OCI-LY1 (cell line): Measurements from ENCODE around the gene BTBD3.

Source experiments
- H2AFZ ChIP-seq: fragments of 200-600 bp; sonication (generic), shearing (Covaris generic); 2 replicates; pipeline ENCODE4 v1.6.0; 2014; ENCODE audit warnings: antibody characterized with exemption, mild to moderate bottlenecking, low read length
- H3F3A ChIP-seq: fragments of 200-600 bp; sonication (generic), shearing (Covaris generic); 2 replicates; pipeline ENCODE4 v1.6.0; 2014; ENCODE audit warnings: mild to moderate bottlenecking, antibody characterized with exemption, low read length, moderate library complexity; ENCODE audit not compliant: insufficient read depth
- H3K27ac ChIP-seq: fragments of 200-600 bp; sonication (generic); 2 replicates; pipeline ENCODE4 v1.5.1; 2014; ENCODE audit warnings: low read length, mixed run types, mild to moderate bottlenecking, low read depth; ENCODE audit not compliant: poor library complexity, severe bottlenecking
- H3K27me3 ChIP-seq: fragments of 200-600 bp; sonication (generic); 2 replicates; pipeline ENCODE4 v1.6.0; 2014; ENCODE audit warnings: antibody characterized with exemption, mild to moderate bottlenecking, low read length, moderate library complexity; ENCODE audit not compliant: insufficient read depth
- H3K36me3 ChIP-seq: fragments of 200-600 bp; sonication (generic); 2 replicates; pipeline ENCODE4 v1.6.1; 2014; ENCODE audit warnings: mild to moderate bottlenecking, antibody characterized with exemption, low read length, moderate library complexity, mixed read lengths; ENCODE audit not compliant: insufficient read depth
- H3K4me1 ChIP-seq: fragments of 200-600 bp; sonication (generic); 2 replicates; pipeline ENCODE4 v1.5.1; 2014; ENCODE audit warnings: mild to moderate bottlenecking, low read length, moderate library complexity; ENCODE audit not compliant: insufficient read depth, severe bottlenecking
- H3K4me2 ChIP-seq: fragments of 200-600 bp; sonication (generic), shearing (Covaris generic); 2 replicates; pipeline ENCODE4 v1.6.1; 2014; ENCODE audit warnings: low read length
- H3K4me3 ChIP-seq: fragments of 200-600 bp; sonication (generic); 2 replicates; pipeline ENCODE4 v1.5.1; 2014; ENCODE audit warnings: low read length, low read depth, mild to moderate bottlenecking, mixed read lengths; ENCODE audit not compliant: poor library complexity, severe bottlenecking
- H3K79me2 ChIP-seq: fragments of 200-600 bp; shearing (Covaris generic); 2 replicates; pipeline ENCODE4 v1.6.1; 2016; ENCODE audit warnings: mixed run types, low read length, mixed read lengths; ENCODE audit not compliant: insufficient read depth
- H3K9ac ChIP-seq: fragments of 200-600 bp; sonication (generic), shearing (Covaris generic); 2 replicates; pipeline ENCODE4 v1.6.1; 2014; ENCODE audit warnings: mild to moderate bottlenecking, low read length, mixed read lengths
- H3K9me2 ChIP-seq: fragments of 200-600 bp; sonication (generic), shearing (Covaris generic); 2 replicates; pipeline ENCODE4 v1.6.1; 2014; ENCODE audit warnings: low read depth, mild to moderate bottlenecking, low read length, mixed read lengths
- H3K9me3 ChIP-seq: fragments of 200-600 bp; shearing (Covaris generic); 2 replicates; pipeline ENCODE4 v1.6.1; 2014; ENCODE audit warnings: low read length, mixed read lengths
- H4K20me1 ChIP-seq: fragments of 200-600 bp; sonication (generic), shearing (Covaris generic); 2 replicates; pipeline ENCODE4 v1.6.0; 2016; ENCODE audit warnings: mild to moderate bottlenecking, low read length; ENCODE audit not compliant: insufficient read depth
- CTCF ChIP-seq: fragments of 200-600 bp; sonication (generic), shearing (Covaris generic); IDR thresholded peaks from 2 replicates; pipeline ENCODE4 v1.5.1; 2017; ENCODE audit warnings: mild to moderate bottlenecking, antibody characterized with exemption, low read length, moderate library complexity, mixed read lengths
- EZH2 ChIP-seq: fragments of 200-600 bp; sonication (generic), shearing (Covaris generic); IDR thresholded peaks from 2 replicates; pipeline ENCODE4 v1.8.0; 2017; ENCODE audit warnings: borderline replicate concordance, mixed run types, mild to moderate bottlenecking, antibody characterized with exemption, low read length, moderate library complexity, mixed read lengths

BTBD3 gene

GRCh38 chr20:11912013-11912658 is 5.6 kb upstream of the BTBD3 start:
- no peaks in the 10 kb centered on the region for H3K79me2 ChIP-seq
- no peak overlapping the region for H3K9ac ChIP-seq
- H3F3A ChIP-seq, result no peaks in the 10 kb centered on the region
- no peak overlapping the region for H2AFZ ChIP-seq
- no peaks in the 10 kb centered on the region for H4K20me1 ChIP-seq
- H3K9me3 ChIP-seq, result no peaks in the 10 kb centered on the region
- no peaks in the 10 kb centered on the region for H3K36me3 ChIP-seq
- H3K4me3 ChIP-seq, result no peak overlapping the region
- TF ChIP-seq EZH2, result no peak
- TF ChIP-seq CTCF, result peak; percentile 45; the same call in 1 of the 2 replicates
- H3K27me3 ChIP-seq, result no peaks in the 10 kb centered on the region
- H3K27ac ChIP-seq, result no peak overlapping the region
- no peaks in the 10 kb centered on the region for H3K9me2 ChIP-seq
- no peaks in the 10 kb centered on the region for H3K4me1 ChIP-seq
- no peak overlapping the region for H3K4me2 ChIP-seq

GRCh38 chr20:11912659-11913415 is 4.9 kb upstream of the BTBD3 start:
- H3K9ac ChIP-seq, result no peak overlapping the region
- H3K79me2 ChIP-seq, result no peaks in the 10 kb centered on the region
- no peaks in the 10 kb centered on the region for H3K36me3 ChIP-seq
- H3K27me3 ChIP-seq, result no peaks in the 10 kb centered on the region
- no peak overlapping the region for H3K27ac ChIP-seq
- no peaks in the 10 kb centered on the region for H4K20me1 ChIP-seq
- H2AFZ ChIP-seq, result no peak overlapping the region
- no peak overlapping the region for H3K4me2 ChIP-seq
- no peaks in the 10 kb centered on the region for H3K9me2 ChIP-seq
- H3F3A ChIP-seq, result no peaks in the 10 kb centered on the region
- TF ChIP-seq CTCF, result no peak
- TF ChIP-seq EZH2, result no peak
- no peaks in the 10 kb centered on the region for H3K4me1 ChIP-seq
- no peaks in the 10 kb centered on the region for H3K9me3 ChIP-seq
- H3K4me3 ChIP-seq, result no peak overlapping the region

GRCh38 chr20:11918391-11918845 is 725 bp downstream of the BTBD3 start:
- Histone ChIP-seq H3K9me3 (no peaks in the 10 kb centered on the region), H3K9ac (no peak overlapping the region), H3K4me2 (no peak overlapping the region)

More at GRCh38 chr20:11918391-11918845, 725 bp downstream of the BTBD3 start:
- H3K27me3 ChIP-seq, result no peaks in the 10 kb centered on the region
- H2AFZ ChIP-seq, result no peak overlapping the region
- no peaks in the 10 kb centered on the region for H4K20me1 ChIP-seq
- no peaks in the 10 kb centered on the region for H3K79me2 ChIP-seq
- no peaks in the 10 kb centered on the region for H3F3A ChIP-seq
- no peak for TF ChIP-seq CTCF
- TF ChIP-seq EZH2, result no peak
- no peaks in the 10 kb centered on the region for H3K4me1 ChIP-seq
- H3K9me2 ChIP-seq, result no peaks in the 10 kb centered on the region
- no peaks in the 10 kb centered on the region for H3K36me3 ChIP-seq
- no peak overlapping the region for H3K27ac ChIP-seq
- no peak overlapping the region for H3K4me3 ChIP-seq
